Ovary (tissue), 3 donors: ENCODE data around the gene MTHFD1L.
"Not testable (repeated sequence)": the region's sequence is repeated elsewhere in the genome, so short reads cannot be mapped to it uniquely, and the experiment has no call there.

Experiments used
- EP300 ChIP-seq: sonication (generic); formaldehyde crosslinking; IDR thresholded peaks from one replicate; pipeline ENCODE4 v1.6.1; 2017; ENCODE audit warnings: antibody characterized with exemption
- POLR2A ChIP-seq: fragments of 450-650 bp; IDR thresholded peaks from one replicate; pipeline ENCODE4 v1.6.1; 2017; ENCODE audit warnings: antibody characterized with exemption, mild to moderate bottlenecking, moderate library complexity
- TF ChIP-seq, protein P1 (sequence below), 3 donors: fragments of 450-650 bp in 2 of 3; fragments of 200-600 bp in 1 of 3; IDR thresholded peaks; one replicate each; pipeline versions ENCODE4 v1.5.1 to v1.8.0; 2016 to 2022; ENCODE audit warnings: antibody characterized with exemption in 3 of 3, mild to moderate bottlenecking in 1 of 3
- donor health status: DM: no; HTN: no; CAD: no.

DNA sequence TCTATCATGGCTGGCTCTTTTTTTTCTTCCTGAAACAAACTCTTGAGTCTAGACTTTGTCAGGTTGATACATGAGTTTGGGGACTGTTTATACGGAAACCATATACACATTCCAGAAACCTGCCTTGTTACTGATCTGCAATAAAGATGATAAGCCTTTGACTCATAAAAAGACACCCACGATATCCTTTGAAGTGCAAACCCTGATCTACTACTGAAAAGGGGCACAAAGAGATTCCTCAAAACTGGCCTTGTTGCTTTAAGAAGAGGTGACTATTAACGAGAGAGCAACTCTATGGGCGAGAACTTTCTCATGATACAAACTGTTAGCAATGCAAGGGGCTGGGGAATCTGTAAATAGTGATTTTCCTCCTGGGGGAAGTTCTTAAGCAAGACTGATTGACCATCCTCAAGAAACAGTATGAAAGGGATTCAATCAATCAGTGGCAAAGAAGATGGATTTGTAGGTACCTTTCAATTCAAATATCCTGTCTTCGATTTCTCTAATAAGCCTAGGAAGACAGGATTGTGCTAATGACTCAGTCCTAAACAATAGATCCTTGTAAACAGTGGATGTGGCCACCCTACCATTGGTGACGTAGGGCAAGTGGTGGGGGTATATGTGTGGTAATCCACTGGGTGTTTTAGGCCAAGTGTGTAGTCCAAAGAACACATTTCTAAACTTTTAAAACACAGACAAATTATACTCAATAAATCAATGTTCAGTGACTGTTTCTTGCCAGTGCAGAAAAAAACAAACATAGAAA is 260.3 kb downstream of the MTHFD1L start:
- TF ChIP-seq, protein P1, sequence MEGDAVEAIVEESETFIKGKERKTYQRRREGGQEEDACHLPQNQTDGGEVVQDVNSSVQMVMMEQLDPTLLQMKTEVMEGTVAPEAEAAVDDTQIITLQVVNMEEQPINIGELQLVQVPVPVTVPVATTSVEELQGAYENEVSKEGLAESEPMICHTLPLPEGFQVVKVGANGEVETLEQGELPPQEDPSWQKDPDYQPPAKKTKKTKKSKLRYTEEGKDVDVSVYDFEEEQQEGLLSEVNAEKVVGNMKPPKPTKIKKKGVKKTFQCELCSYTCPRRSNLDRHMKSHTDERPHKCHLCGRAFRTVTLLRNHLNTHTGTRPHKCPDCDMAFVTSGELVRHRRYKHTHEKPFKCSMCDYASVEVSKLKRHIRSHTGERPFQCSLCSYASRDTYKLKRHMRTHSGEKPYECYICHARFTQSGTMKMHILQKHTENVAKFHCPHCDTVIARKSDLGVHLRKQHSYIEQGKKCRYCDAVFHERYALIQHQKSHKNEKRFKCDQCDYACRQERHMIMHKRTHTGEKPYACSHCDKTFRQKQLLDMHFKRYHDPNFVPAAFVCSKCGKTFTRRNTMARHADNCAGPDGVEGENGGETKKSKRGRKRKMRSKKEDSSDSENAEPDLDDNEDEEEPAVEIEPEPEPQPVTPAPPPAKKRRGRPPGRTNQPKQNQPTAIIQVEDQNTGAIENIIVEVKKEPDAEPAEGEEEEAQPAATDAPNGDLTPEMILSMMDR (IDR thresholded peaks at IDR 0.05) = not testable (repeated sequence)
- not testable (repeated sequence) for TF ChIP-seq EP300, POLR2A
